Measurements from ENCODE around the gene BCL11B.

BCL11B gene

GRCh38 chr14:99252940-99253868, 18.8 kb downstream of the BCL11B start:
- DNase-seq, result peak in 1 of 2 experiments; percentile 67

- DNase-seq, result no peak
Measured at GRCh38 chr14:99252443-99252939, 19.5 kb downstream of the BCL11B start.

- DNase-seq, result no peak
Measured at GRCh38 chr14:99251721-99252120, 20.3 kb downstream of the BCL11B start.

GRCh38 chr14:99250636-99251208, 21.3 kb downstream of the BCL11B start:
- no peak for DNase-seq

GRCh38 chr14:99249389-99249788, 22.6 kb downstream of the BCL11B start:
- DNase-seq, result peak in 1 of 2 experiments; percentile 74

DNA sequence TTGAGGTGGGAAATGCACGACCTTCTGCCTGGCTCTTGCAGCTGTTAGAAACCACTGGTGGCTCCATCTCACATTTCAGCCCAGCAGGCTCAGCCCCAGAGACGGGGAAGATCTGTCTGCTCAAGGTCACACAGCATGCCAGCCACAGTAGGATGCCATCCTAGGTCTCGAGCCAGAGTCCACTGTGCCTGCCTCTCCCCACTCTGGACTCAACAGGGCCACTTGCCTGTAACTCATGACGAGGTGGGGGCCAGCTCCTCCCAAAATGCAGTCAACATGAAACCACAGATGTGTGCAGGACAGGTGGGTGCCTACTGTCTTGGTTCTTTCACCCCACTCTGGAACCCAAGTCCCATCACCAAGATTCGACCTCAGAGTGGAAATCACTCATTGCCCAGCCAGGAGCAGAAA, 23.2 kb downstream of the BCL11B start:
- no peak for DNase-seq

- DNase-seq, result no peak
Measured at GRCh38 chr14:99247772-99248171, 24.2 kb downstream of the BCL11B start.

DNA sequence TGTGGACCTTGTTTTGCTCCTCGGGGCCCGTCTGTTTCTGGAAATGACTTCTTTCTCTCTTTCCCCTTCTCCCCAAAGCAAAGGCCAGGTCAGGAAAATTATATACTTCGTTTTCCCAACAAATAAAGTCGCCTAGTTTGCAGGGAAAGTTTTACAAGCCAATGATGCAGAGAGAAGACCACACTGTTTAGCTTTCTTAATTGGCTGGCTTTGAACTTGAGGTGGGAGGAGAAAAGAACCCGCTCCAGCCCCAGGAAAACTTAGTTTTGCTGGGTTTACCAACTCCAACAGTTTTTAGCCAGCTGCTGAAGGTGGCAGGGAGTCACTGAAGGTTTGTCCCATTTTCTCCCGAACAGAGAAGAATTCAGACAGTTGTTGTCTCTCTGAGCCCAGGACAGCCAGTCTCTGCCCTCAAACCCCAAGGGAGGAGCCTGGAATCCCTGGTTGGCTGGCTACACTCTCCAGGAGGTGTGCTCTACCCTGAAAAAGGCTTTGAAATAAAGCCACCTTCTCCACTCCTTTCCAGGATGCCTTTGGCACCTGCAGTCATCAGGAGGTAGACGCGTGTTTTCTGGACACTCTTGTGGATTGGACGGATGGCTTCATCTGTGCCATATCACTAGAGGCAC, 24.8 kb downstream of the BCL11B start:
- DNase-seq, result no peak

DNA sequence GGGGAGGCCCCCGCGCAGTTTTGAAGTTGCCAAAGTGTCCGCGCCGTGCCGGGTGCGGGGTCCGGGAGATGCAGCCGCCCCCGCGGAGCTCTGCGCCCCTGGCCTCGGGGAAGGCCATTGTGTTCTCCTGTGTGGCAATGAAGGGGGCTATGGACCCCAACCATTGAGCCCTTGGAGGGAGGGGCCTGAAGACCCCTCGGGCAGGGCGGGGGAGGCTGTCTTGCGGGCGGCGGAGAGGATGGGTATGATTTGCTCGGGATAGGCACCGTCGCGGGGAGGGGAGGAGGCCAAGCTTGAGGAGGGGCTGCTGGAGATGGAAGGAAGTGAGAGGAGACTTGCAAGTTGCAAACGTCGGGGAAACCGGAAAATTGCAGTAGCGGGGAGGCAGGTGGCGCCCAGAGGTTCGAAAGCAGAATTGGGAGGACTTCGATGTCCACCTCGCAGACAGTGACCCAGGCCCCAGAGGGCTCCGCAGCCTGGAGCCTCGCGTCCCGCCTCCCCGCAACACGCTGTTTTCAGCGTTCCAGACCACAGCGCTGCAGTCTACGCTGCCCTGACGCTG, 25.4 kb downstream of the BCL11B start:
- no peak for DNase-seq

- no peak for DNase-seq
Measured at GRCh38 chr14:99245564-99246511, 26.2 kb downstream of the BCL11B start.

DNA sequence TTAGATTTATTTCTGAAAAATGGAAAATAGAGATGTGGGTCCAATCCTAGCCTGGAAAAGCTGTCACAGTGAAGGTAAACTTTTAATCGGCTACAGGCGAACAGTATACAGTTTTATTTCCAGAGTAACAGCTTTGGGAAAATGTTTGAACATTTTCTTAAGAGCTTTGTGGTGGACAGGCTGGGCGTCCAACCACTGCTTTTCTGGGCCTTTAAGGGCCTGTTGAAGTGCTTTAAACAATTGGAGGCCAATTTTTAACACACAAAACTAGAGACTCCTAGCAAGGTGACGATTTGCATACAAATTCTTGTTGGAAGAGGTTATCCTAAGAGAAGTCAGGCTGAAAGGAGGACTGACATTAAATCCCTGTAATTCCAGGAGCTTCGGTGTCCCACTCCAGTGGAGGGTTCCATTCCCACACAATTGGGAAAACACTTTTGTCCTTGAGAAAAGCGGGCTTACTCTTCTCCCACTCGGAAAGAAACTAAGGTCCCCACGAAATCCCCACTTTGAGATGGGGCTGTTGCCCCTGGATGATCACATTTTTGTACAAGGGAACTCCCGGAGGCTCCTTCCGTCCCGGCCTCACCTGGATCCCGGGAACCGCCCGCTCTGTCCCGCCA, 26.9 kb downstream of the BCL11B start:
- no peak for DNase-seq

GRCh38 chr14:99244367-99244901, 27.6 kb downstream of the BCL11B start:
- no peak for DNase-seq

DNA sequence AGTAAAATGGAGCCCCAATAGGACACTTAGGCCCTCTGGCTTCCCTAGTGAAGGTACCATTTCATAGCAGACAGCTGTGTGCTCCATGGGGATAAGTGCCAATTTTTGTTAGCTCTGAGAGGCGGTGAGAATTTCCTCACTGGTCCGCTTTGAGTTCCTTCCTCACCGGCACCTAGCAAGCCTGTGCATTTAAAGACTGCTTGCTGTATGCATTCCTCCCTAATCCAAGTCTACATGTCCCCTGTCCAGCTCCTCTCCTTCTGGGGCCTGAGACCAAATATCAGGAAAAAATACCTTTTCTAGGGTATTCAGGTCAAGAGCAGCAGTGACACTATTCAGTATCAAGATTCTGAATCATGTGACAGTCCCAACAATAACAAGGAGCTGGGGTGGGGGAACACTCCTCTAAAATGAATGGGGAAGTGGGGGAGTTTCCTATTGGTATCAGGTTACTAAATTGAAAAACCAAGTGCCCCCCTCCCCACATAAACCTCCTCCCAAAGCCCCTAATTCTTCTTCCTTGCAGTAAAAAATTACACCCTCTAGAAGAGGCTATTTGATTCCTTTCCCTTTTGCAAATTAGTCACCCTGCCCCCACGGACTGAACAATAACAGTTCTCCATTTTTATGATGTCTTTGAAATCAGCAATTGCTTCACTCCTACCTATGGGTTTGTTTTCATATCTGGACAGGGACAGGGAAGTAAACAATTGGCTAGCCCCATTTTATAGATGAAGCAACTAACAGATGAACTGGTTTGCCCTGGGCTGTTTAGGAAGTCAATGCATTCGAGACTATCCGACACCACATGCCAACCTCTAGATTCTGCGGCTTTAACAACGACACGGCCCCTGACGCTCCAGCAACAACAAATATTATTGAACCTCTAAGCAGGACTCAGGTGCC, 28.9 kb downstream of the BCL11B start:
- no peak for DNase-seq

DNA sequence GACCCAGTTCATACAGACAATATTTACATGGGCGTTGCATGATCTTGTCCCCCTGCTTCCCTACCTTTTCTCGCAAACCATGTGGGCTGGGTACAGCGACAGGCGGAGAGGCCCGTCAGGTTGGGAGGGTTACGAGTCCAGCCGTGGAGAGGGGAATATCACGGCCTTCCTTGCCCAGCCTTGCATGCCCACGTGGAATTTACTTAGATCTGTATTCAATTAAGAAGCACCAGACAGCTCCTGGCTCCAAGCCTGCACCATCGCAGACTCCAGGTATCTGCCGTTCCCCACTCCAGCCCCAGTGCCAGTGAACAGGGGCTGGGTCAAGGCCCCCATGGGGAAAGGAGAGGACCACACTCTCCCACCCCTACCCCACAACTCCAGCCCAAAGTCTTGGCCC, 29.8 kb downstream of the BCL11B start:
- DNase-seq, result no peak

GRCh38 chr14:99241325-99242010, 30.5 kb downstream of the BCL11B start:
- peak in 1 of 2 experiments; percentile 60 for DNase-seq

DNA sequence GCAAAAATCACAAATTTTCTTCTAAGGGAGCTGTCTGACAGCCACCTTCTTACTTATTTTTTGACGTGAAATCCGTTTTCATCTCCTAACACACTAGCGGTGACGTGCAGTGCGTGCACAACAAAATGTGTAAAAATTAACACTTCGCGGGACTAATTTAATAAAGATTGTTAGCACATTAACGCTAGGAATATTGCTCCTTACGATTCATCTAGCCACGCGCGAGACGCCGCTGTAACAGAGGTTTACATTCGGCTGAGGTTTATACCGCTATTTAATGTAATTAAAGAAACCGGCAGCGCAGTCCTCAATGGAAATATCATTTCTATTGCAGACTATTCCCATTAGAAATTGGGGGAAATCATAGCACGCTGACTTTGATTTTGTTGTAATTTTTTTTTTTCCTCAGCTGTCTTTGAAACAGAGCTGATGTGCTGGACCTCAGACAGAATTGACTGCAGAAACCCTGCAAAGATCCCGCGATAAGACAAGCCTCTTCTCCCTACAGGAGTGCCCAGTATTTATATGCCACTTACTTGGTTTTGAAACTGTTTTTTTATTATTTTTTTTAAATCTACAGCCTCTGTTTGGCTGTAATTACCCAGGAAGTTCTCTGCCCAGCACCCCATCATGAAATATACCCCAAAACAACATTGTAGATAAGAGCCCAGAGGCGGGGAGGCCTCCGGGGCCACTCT, 31.2 kb downstream of the BCL11B start:
- DNase-seq, result no peak

DNA sequence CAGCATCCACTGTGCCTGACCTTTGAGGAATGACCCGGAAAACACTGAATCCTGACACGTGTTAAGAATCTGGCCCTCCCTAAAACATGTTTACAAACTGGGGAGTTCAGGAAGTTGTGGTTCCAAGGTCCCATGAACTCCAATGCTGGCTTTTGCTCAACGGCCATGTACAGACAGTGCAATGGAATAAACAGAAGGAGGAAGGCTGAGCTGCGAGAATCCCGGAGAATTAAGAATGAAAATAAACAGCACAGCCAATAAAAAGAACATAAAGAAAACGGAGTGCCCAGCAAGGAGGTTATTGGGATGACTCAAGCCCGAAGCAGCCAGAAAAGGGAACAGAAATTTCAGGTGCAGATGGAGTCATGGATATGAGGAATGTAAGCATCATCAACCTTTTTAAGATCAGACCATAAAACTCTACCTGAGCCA, 32.3 kb downstream of the BCL11B start:
- no peak for DNase-seq

GRCh38 chr14:99238216-99238615, 33.8 kb downstream of the BCL11B start:
- no peak for DNase-seq

GRCh38 chr14:99237288-99237687, 34.7 kb downstream of the BCL11B start:
- DNase-seq, result no peak
